Measurements from ENCODE around the gene PHRF1.

- TF ChIP-seq CTCF (IDR thresholded peaks at IDR 0.05) (no peak), POLR2A (IDR thresholded peaks at IDR 0.05) (no peak)
These were observed 63.2 kb downstream of the PHRF1 start for GRCh38 chr11:639332-639955.
